ENCODE data around the gene TOR1B.

DNA sequence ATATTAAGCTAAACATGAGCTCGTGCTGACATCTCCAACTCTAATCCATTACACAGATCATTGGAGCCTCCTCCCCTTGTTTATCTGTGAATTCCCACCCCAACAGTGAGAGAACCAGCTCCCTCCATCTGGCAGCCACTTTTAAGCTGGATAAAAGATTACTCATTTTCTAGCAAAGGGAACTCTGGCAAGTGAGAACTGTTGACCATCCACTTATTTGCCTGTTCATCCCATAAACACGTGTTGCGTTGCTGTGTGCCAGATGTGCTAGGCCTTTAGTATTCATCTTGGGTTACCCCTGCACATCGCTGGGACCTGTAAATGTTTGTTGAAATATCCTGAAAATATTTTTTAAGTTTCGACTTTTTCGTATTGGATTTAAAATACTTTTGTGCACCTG lies 23.4 kb downstream of the TOR1B start:
- TF ChIP-seq ARNTL (CRISPR knock-in tag; IDR thresholded peaks at IDR 0.05; ENCODE audit: borderline replicate concordance, low read depth) (no peak), TSHZ2 (CRISPR knock-in tag; IDR thresholded peaks at IDR 0.05) (no peak), OSR1 (CRISPR knock-in tag; IDR thresholded peaks at IDR 0.05) (no peak), RARB (CRISPR knock-in tag; IDR thresholded peaks at IDR 0.05) (no peak), ZFP3 (CRISPR knock-in tag; IDR thresholded peaks at IDR 0.05) (no peak), ZC3H10 (CRISPR knock-in tag; IDR thresholded peaks at IDR 0.05) (no peak), ZFP30 (CRISPR knock-in tag; IDR thresholded peaks at IDR 0.05) (no peak), GLIS3 (CRISPR knock-in tag; IDR thresholded peaks at IDR 0.05) (no peak)
